H1 (cell line): Measurements from ENCODE around the gene DEDD2. TPM values are rescaled to one million over a fixed set of nuclear protein-coding genes. Genes with fewer than 3 reads are reported as not detected.

Experiments
- CTCF ChIP-seq, 3 experiments: IDR thresholded peaks; 1 replicate in 2 of 3; 2 replicates in 1 of 3; pipeline versions ENCODE4 v1.5.1 to v1.6.1; 2011; ENCODE audit warnings: low read length in 3 of 3, mild to moderate bottlenecking in 3 of 3, inconsistent platforms in 2 of 3, low read depth in 1 of 3, moderate library complexity in 1 of 3; ENCODE audit not compliant: insufficient read depth in 1 of 3; ENCODE audit errors: control extremely low read depth in 1 of 3
- EGR1 ChIP-seq: IDR thresholded peaks from 2 replicates; pipeline ENCODE4 v1.6.1; 2011; ENCODE audit warnings: low read depth, low read length, borderline replicate concordance
- HDAC2 ChIP-seq, 2 experiments: fragments of 300-600 bp in 1 of 2; sonication (generic) in 1 of 2; IDR thresholded peaks; 2 replicates each; pipeline ENCODE4 v1.6.1; 2011 to 2012; ENCODE audit warnings: low read depth in 2 of 2, low read length in 2 of 2, mild to moderate bottlenecking in 2 of 2, moderate library complexity in 2 of 2, borderline replicate concordance in 1 of 2, inconsistent platforms in 1 of 2
- POU5F1 ChIP-seq: IDR thresholded peaks from 2 replicates; pipeline ENCODE4 v1.6.1; 2011; ENCODE audit warnings: low read depth, mild to moderate bottlenecking, low read length, moderate library complexity
- RBBP5 ChIP-seq: IDR thresholded peaks from 2 replicates; pipeline ENCODE4 v1.7.1; 2012; ENCODE audit warnings: low read depth, mild to moderate bottlenecking, inconsistent platforms, low read length, moderate library complexity, borderline replicate concordance
- SAP30 ChIP-seq: fragments of 300-600 bp; sonication (generic); IDR thresholded peaks from 2 replicates; pipeline ENCODE4 v1.7.1; 2012; ENCODE audit warnings: low read length, moderate library complexity, mild to moderate bottlenecking, inconsistent platforms; ENCODE audit not compliant: insufficient read depth, insufficient replicate concordance
- polyA plus RNA-seq, 7 experiments: library from polyadenylated mRNA; depleted of rRNA in 3 of 7; stranded (reverse) in 5 of 7; unstranded in 2 of 7; fragments of >200 nt in 5 of 7; fragments of 200-250 nt in 2 of 7; gene quantifications; 1 replicate in 5 of 7; 2 replicates in 1 of 7; 4 replicates in 1 of 7; pipeline versions ENCODE4 v1.2.1 to v1.2.3, GENCODE V29; 2011 to 2013; ENCODE audit warnings: missing spikeins in 2 of 7, mixed read lengths in 2 of 7
- total RNA-seq: library from RNA; stranded (reverse); fragmentation: NEBNext Ultra II Directional; extraction: Animal tissue kit (Norgen Biotek cat#: 25700); gene quantifications from 2 replicates; pipeline ENCODE4 v1.2.1, GENCODE V29; 2021

The DEDD2 gene
- total and polyA plus RNA-seq, 2 of the 8 experiments (the other 6 are each of a cell fraction or from before 2014, with no cell fraction given): 37.8 to 65.0 TPM

- TF ChIP-seq CTCF (IDR thresholded peaks at IDR 0.05; ENCODE audit: control extremely low read depth in 1 of 3, insufficient read depth in 1 of 3, low read depth in 1 of 3, low read length in 3 of 3) (peak in 2 of 3 experiments; percentile 32 to 62; a peak in 2 of 4 replicates), SAP30 (no peak), RBBP5 (peak; percentile 10; the same call in 1 of the 2 replicates), EGR1 (0 out of 2 replicates have a peak, but pooled peaks have one; percentile 4), HDAC2 (IDR thresholded peaks at IDR 0.05; ENCODE audit: borderline replicate concordance in 1 of 2, low read depth in 2 of 2, low read length in 2 of 2) (no peak), POU5F1 (no peak)
These were observed 40.3 kb downstream of the DEDD2 start (continued) for GRCh38 chr19:42176990-42177685.
